Measurements from ENCODE around the gene SPN. TPM values are rescaled to one million over a fixed set of nuclear protein-coding genes. Genes with fewer than 3 reads are reported as not detected.
"Not testable (repeated sequence)": the region's sequence is repeated elsewhere in the genome, so short reads cannot be mapped to it uniquely, and the experiment has no call there.

Gene SPN
- total and polyA plus RNA-seq, 2 donors (not counting 3 experiments of a cell fraction or from before 2014, with no cell fraction given): not detected

- CTCF ChIA-PET: interaction anchor here (0.8 to 1.5 kb wide), 4 partner anchors 16 to 328 kb away, joined by 3 to 5 read pairs (median 3); no protein-coding TSS in a partner anchor
- BruUV-seq (replicated peaks): no TSS peak
Observed at GRCh38 chr16:29705030-29705429, 42.0 kb downstream of the SPN start.

GRCh38 chr16:29707160-29707559 lies 44.1 kb downstream of the SPN start:
- H3K9me3 ChIP-seq (replicated peaks; ENCODE audit: control insufficient read depth, insufficient read depth, low read length); H3K4me2 ChIP-seq (ENCODE audit: insufficient read depth, low read length); H3K27me3 ChIP-seq (ENCODE audit: control insufficient read depth in 2 of 2, insufficient read depth in 2 of 2, low read length in 2 of 2); BruUV-seq (replicated peaks); H3K79me2 ChIP-seq (ENCODE audit: control insufficient read depth, insufficient read depth, low read length); H3K4me1 ChIP-seq (ENCODE audit: control insufficient read depth, extremely low read depth, insufficient read depth, low read length); H3K27ac ChIP-seq (ENCODE audit: insufficient read depth, low read depth, low read length); intact Hi-C loops (cut with micrococcal nuclease); H3K9ac ChIP-seq (replicated peaks; ENCODE audit: extremely low read depth, insufficient read depth, low read length); H4K20me1 ChIP-seq (replicated peaks; ENCODE audit: control insufficient read depth, extremely low read depth, insufficient read depth, low read length); POLR2A ChIA-PET; FAIRE-seq; H3K9me1 ChIP-seq (replicated peaks; ENCODE audit: control insufficient read depth, extremely low read depth, insufficient read depth, low read length); dilution Hi-C loops (cut with MboI; ENCODE audit: extremely low pct_ligation_motif_present, low sequenced_read_pairs); H3K4me3 ChIP-seq (replicated peaks in 1 of 3; ENCODE audit: insufficient read depth in 1 of 3, low read depth in 1 of 3, low read length in 3 of 3); H2AFZ ChIP-seq (ENCODE audit: low read depth, low read length); DNase-seq (ENCODE audit: low read depth, low spot score); H3K36me3 ChIP-seq (ENCODE audit: control insufficient read depth in 2 of 2, extremely low read depth in 1 of 2, insufficient read depth in 2 of 2, low read length in 2 of 2): not testable (repeated sequence)
- CTCF ChIA-PET: interaction anchor here (0.8 kb wide), 1 partner anchor 82 kb away, joined by 3 read pairs; no protein-coding TSS in a partner anchor

More at GRCh38 chr16:29705030-29705429, 42.0 kb downstream of the SPN start:
- Histone ChIP-seq H3K9ac (replicated peaks; ENCODE audit: extremely low read depth, insufficient read depth, low read length) (no peak overlapping the region), H3K36me3 (ENCODE audit: control insufficient read depth in 2 of 2, extremely low read depth in 1 of 2, insufficient read depth in 2 of 2, low read length in 2 of 2) (no peaks in the 10 kb centered on the region), H2AFZ (ENCODE audit: low read depth, low read length) (no peak overlapping the region), H3K79me2 (ENCODE audit: control insufficient read depth, insufficient read depth, low read length) (no peaks in the 10 kb centered on the region), H3K9me3 (replicated peaks; ENCODE audit: control insufficient read depth, insufficient read depth, low read length) (no peaks in the 10 kb centered on the region), H3K4me1 (ENCODE audit: control insufficient read depth, extremely low read depth, insufficient read depth, low read length) (peaks cover 7% of the 10 kb centered on the region), H3K4me2 (ENCODE audit: insufficient read depth, low read length) (no peak overlapping the region), H3K9me1 (replicated peaks; ENCODE audit: control insufficient read depth, extremely low read depth, insufficient read depth, low read length) (no peaks in the 10 kb centered on the region), H3K27ac (ENCODE audit: insufficient read depth, low read depth, low read length) (no peak overlapping the region), H3K27me3 (ENCODE audit: control insufficient read depth in 2 of 2, insufficient read depth in 2 of 2, low read length in 2 of 2) (no peaks in the 10 kb centered on the region), H3K4me3 (replicated peaks in 1 of 3; ENCODE audit: insufficient read depth in 1 of 3, low read depth in 1 of 3, low read length in 3 of 3) (no peak overlapping the region), H4K20me1 (replicated peaks; ENCODE audit: control insufficient read depth, extremely low read depth, insufficient read depth, low read length) (no peaks in the 10 kb centered on the region)
- TF ChIP-seq POLR2AphosphoS5 (IDR thresholded peaks at IDR 0.05; ENCODE audit: insufficient read depth, low read depth, low read length) (no peak), GATA2 (IDR thresholded peaks at IDR 0.05; ENCODE audit: insufficient read depth, insufficient read length, low read depth, low read length) (no peak), CTCF (IDR thresholded peaks at IDR 0.05; ENCODE audit: extremely low read depth in 1 of 2, insufficient read depth in 1 of 2, low read depth in 1 of 2, low read length in 2 of 2) (no peak), EZH2 (IDR thresholded peaks at IDR 0.05; ENCODE audit: borderline replicate concordance, low read depth, low read length, severe bottlenecking) (no peak), MYC (IDR thresholded peaks at IDR 0.05; ENCODE audit: low read depth, low read length) (no peak), MAX (IDR thresholded peaks at IDR 0.05; ENCODE audit: insufficient read depth, insufficient read length) (no peak), JUN (IDR thresholded peaks at IDR 0.05; ENCODE audit: borderline replicate concordance, insufficient read depth, insufficient read length, low read depth) (no peak), FOS (IDR thresholded peaks at IDR 0.05; ENCODE audit: borderline replicate concordance, insufficient read depth, low read length) (no peak), POLR2A (IDR thresholded peaks at IDR 0.05; ENCODE audit: low read depth, low read length) (no peak)
- dilution Hi-C loops (cut with MboI; ENCODE audit: extremely low pct_ligation_motif_present, low sequenced_read_pairs): no loop called here
- POLR2A ChIA-PET: no interaction called here
- DNase-seq (ENCODE audit: low read depth, low spot score) (no peak), FAIRE-seq (no peak)
- intact Hi-C loops (cut with micrococcal nuclease): no loop called here
